ENCODE results near the gene PRKCB. TPM values are rescaled to one million over a fixed set of nuclear protein-coding genes. Genes with fewer than 3 reads are reported as not detected.

The PRKCB gene
- polyA plus RNA-seq, 1 donor from 2014 or later, result 27.6 TPM

GRCh38 chr16:23802776-23803175, 33.0 kb upstream of the PRKCB start:
- Histone ChIP-seq H3K27me3 (ENCODE audit: insufficient read depth, low read depth, low read length) (no peaks in the 10 kb centered on the region), H3F3A (ENCODE audit: insufficient read depth, low read length, poor library complexity, severe bottlenecking) (no peaks in the 10 kb centered on the region), H4K20me1 (ENCODE audit: insufficient read depth) (no peaks in the 10 kb centered on the region), H3K79me2 (replicated peaks; ENCODE audit: insufficient read depth, low read length) (no peaks in the 10 kb centered on the region), H3K27ac (ENCODE audit: low read length) (no peak overlapping the region), H3K36me3 (ENCODE audit: insufficient read depth, low read length) (no peaks in the 10 kb centered on the region), H3K4me2 (ENCODE audit: low read length) (no peak overlapping the region), H2AFZ (ENCODE audit: low read depth, low read length) (no peak overlapping the region), H3K9me2 (ENCODE audit: insufficient read depth, low read length) (no peaks in the 10 kb centered on the region), H3K9ac (ENCODE audit: low read length) (no peak overlapping the region), H3K9me3 (ENCODE audit: low read length) (no peaks in the 10 kb centered on the region), H3K4me3 (ENCODE audit: low read length) (no peak overlapping the region)
- TF ChIP-seq MXI1 (conservative IDR thresholded peaks at IDR 0.05; ENCODE audit: poor library complexity, severe bottlenecking) (no peak), RAD21 (conservative IDR thresholded peaks at IDR 0.05) (no peak), SMC3 (conservative IDR thresholded peaks at IDR 0.05; ENCODE audit: poor library complexity) (no peak), EP300 (conservative IDR thresholded peaks at IDR 0.05; ENCODE audit: poor library complexity, severe bottlenecking) (no peak), TAF1 (IDR thresholded peaks at IDR 0.05; ENCODE audit: low read depth) (no peak), EZH2 (IDR thresholded peaks at IDR 0.05; ENCODE audit: borderline replicate concordance, insufficient read depth, low read length, poor library complexity, severe bottlenecking) (no peak), POLR2AphosphoS5 (IDR thresholded peaks at IDR 0.05) (no peak)
- TF ChIP-seq, protein P1, sequence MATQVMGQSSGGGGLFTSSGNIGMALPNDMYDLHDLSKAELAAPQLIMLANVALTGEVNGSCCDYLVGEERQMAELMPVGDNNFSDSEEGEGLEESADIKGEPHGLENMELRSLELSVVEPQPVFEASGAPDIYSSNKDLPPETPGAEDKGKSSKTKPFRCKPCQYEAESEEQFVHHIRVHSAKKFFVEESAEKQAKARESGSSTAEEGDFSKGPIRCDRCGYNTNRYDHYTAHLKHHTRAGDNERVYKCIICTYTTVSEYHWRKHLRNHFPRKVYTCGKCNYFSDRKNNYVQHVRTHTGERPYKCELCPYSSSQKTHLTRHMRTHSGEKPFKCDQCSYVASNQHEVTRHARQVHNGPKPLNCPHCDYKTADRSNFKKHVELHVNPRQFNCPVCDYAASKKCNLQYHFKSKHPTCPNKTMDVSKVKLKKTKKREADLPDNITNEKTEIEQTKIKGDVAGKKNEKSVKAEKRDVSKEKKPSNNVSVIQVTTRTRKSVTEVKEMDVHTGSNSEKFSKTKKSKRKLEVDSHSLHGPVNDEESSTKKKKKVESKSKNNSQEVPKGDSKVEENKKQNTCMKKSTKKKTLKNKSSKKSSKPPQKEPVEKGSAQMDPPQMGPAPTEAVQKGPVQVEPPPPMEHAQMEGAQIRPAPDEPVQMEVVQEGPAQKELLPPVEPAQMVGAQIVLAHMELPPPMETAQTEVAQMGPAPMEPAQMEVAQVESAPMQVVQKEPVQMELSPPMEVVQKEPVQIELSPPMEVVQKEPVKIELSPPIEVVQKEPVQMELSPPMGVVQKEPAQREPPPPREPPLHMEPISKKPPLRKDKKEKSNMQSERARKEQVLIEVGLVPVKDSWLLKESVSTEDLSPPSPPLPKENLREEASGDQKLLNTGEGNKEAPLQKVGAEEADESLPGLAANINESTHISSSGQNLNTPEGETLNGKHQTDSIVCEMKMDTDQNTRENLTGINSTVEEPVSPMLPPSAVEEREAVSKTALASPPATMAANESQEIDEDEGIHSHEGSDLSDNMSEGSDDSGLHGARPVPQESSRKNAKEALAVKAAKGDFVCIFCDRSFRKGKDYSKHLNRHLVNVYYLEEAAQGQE (IDR thresholded peaks at IDR 0.05; ENCODE audit: borderline replicate concordance), result no peak
- TF ChIP-seq, protein P2, sequence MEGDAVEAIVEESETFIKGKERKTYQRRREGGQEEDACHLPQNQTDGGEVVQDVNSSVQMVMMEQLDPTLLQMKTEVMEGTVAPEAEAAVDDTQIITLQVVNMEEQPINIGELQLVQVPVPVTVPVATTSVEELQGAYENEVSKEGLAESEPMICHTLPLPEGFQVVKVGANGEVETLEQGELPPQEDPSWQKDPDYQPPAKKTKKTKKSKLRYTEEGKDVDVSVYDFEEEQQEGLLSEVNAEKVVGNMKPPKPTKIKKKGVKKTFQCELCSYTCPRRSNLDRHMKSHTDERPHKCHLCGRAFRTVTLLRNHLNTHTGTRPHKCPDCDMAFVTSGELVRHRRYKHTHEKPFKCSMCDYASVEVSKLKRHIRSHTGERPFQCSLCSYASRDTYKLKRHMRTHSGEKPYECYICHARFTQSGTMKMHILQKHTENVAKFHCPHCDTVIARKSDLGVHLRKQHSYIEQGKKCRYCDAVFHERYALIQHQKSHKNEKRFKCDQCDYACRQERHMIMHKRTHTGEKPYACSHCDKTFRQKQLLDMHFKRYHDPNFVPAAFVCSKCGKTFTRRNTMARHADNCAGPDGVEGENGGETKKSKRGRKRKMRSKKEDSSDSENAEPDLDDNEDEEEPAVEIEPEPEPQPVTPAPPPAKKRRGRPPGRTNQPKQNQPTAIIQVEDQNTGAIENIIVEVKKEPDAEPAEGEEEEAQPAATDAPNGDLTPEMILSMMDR (IDR thresholded peaks at IDR 0.05; ENCODE audit: poor library complexity, severe bottlenecking), result no peak

DNA sequence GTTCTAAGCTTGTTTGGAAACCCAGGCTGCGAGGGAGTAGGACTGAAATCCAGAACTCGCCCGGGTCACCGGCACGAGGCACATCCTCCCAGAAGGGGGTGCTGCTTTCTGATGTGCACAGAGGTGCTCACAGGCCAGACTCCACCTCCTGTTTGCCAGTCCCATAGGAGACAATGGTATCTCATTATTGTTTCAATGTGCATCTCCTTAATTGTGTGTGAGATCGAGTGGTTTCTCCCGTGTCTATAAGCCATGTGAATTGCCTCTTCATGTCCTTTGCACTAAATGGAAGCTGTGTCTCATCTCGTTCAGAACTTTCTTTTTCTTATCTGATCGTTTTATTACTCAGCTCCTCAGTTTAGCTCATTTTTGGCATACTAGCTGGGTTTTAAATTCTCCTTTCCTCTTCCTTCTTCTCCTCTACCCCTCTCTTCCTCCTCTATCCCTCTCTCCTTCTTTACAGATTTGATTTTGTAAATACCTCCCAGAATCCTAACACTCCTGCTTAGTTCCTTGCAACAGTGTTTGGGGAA, 32.1 kb upstream of the PRKCB start:
- Histone ChIP-seq H3K27me3 (ENCODE audit: insufficient read depth, low read depth, low read length) (no peaks in the 10 kb centered on the region), H2AFZ (ENCODE audit: low read depth, low read length) (no peak overlapping the region), H3K9me2 (ENCODE audit: insufficient read depth, low read length) (no peaks in the 10 kb centered on the region), H4K20me1 (ENCODE audit: insufficient read depth) (no peaks in the 10 kb centered on the region), H3K9me3 (ENCODE audit: low read length) (no peaks in the 10 kb centered on the region), H3K27ac (ENCODE audit: low read length) (no peak overlapping the region), H3K4me3 (ENCODE audit: low read length) (no peak overlapping the region), H3K36me3 (ENCODE audit: insufficient read depth, low read length) (no peaks in the 10 kb centered on the region), H3K79me2 (replicated peaks; ENCODE audit: insufficient read depth, low read length) (no peaks in the 10 kb centered on the region), H3K9ac (ENCODE audit: low read length) (no peak overlapping the region), H3F3A (ENCODE audit: insufficient read depth, low read length, poor library complexity, severe bottlenecking) (no peaks in the 10 kb centered on the region), H3K4me2 (ENCODE audit: low read length) (no peak overlapping the region)
- no peak for TF ChIP-seq MXI1 (conservative IDR thresholded peaks at IDR 0.05; ENCODE audit: poor library complexity, severe bottlenecking)
- TF ChIP-seq SMC3 (conservative IDR thresholded peaks at IDR 0.05; ENCODE audit: poor library complexity), result peak; percentile 27
- TF ChIP-seq, protein P2 (IDR thresholded peaks at IDR 0.05; ENCODE audit: poor library complexity, severe bottlenecking), result peak; percentile 46
- no peak for TF ChIP-seq EZH2 (IDR thresholded peaks at IDR 0.05; ENCODE audit: borderline replicate concordance, insufficient read depth, low read length, poor library complexity, severe bottlenecking)
- TF ChIP-seq, protein P1 (IDR thresholded peaks at IDR 0.05; ENCODE audit: borderline replicate concordance), result no peak
- TF ChIP-seq EP300 (conservative IDR thresholded peaks at IDR 0.05; ENCODE audit: poor library complexity, severe bottlenecking), result no peak
- TF ChIP-seq POLR2AphosphoS5 (IDR thresholded peaks at IDR 0.05), result no peak
- peak; percentile 42 for TF ChIP-seq RAD21 (conservative IDR thresholded peaks at IDR 0.05)
- no peak for TF ChIP-seq TAF1 (IDR thresholded peaks at IDR 0.05; ENCODE audit: low read depth)

Measured in neural cell (in vitro differentiated cells).